Suppressor macrophage (primary cell): ENCODE data around the gene MUC5AC.
"Not testable (repeated sequence)": the region's sequence is repeated elsewhere in the genome, so short reads cannot be mapped to it uniquely, and the experiment has no call there.

Source experiments
- DNase-seq, 4 experiments: peaks; one replicate each; pipeline ENCODE4 v3.0.0-alpha.2; 2020 to 2022

MUC5AC gene

GRCh38 chr11:1208394-1209261 lies 50.9 kb downstream of the MUC5AC start:
- peak in 1 of 4 experiments; percentile 1 for DNase-seq

GRCh38 chr11:1209371-1210057 lies 51.8 kb downstream of the MUC5AC start:
- DNase-seq, result no peak

- DNase-seq, result no peak
Observed at GRCh38 chr11:1211838-1212237, 54.1 kb downstream of the MUC5AC start.

GRCh38 chr11:1215826-1216225 lies 58.1 kb downstream of the MUC5AC start:
- DNase-seq, result not testable (repeated sequence)

GRCh38 chr11:1217151-1217550 lies 59.4 kb downstream of the MUC5AC start:
- no peak for DNase-seq

GRCh38 chr11:1218256-1218787 lies 60.6 kb downstream of the MUC5AC start:
- DNase-seq, result no peak

- no peak for DNase-seq
Observed at GRCh38 chr11:1218788-1219445, 61.2 kb downstream of the MUC5AC start.

GRCh38 chr11:1219446-1219833 lies 61.7 kb downstream of the MUC5AC start:
- DNase-seq, result no peak

- DNase-seq, result no peak
Observed at GRCh38 chr11:1219834-1220815, 62.4 kb downstream of the MUC5AC start.

GRCh38 chr11:1220941-1221721 lies 63.4 kb downstream of the MUC5AC start:
- DNase-seq, result no peak

GRCh38 chr11:1221848-1222311 lies 64.1 kb downstream of the MUC5AC start:
- DNase-seq, result no peak

- DNase-seq, result no peak
Observed at GRCh38 chr11:1222491-1223345, 65.0 kb downstream of the MUC5AC start, which contains the start of gene MUC5B. Gene MUC5B, plus strand, starts transcription at chr11:1223066. Its CDS starts 58 bp downstream, at chr11:1223124.

GRCh38 chr11:1223346-1224110 lies 65.8 kb downstream of the MUC5AC start:
- DNase-seq, result no peak

GRCh38 chr11:1224111-1224490 lies 66.3 kb downstream of the MUC5AC start:
- no peak for DNase-seq

GRCh38 chr11:1224491-1225385 lies 67.0 kb downstream of the MUC5AC start:
- DNase-seq, result no peak

GRCh38 chr11:1225386-1226225 lies 67.9 kb downstream of the MUC5AC start:
- DNase-seq, result no peak
